ENCODE measurements around the gene GSTCD.
"Not testable (repeated sequence)": the region's sequence is repeated elsewhere in the genome, so short reads cannot be mapped to it uniquely, and the experiment has no call there.

The GSTCD gene

GRCh38 chr4:105708181-105709080 is at the start of gene GSTCD, which contains the start of gene INTS12:
GSTCD (plus strand) TSS chr4:105708784; CDS start chr4:105717614, 8,830 bp downstream.
INTS12 (minus strand) TSS chr4:105708689; CDS start chr4:105700005, 8,684 bp downstream.
- peak; percentile 77 for DNase-seq (ENCODE audit: low read depth)

DNA sequence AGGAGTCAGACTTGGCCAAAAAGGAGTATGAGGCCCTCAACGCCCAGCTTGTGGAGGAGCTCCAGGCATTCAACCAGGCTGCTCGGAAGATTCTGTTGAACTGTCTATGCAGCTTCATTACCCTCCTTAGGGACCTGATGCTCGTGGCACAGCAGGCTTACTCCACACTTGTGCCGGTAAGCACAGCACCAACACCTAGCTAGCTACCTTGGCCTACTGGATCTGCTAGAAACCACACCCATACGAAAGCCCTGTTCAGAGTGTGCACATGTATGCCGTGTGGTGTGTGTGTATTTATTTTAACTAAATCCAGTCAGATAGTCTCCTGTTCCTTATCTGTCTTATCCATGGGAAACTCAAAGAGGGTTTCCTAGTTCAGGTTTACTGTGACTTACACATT is 49.4 kb upstream of the GSTCD start:
- DNase-seq (ENCODE audit: low read depth), result no peak

GRCh38 chr4:105661028-105661427 is 47.6 kb upstream of the GSTCD start:
- no peak for DNase-seq (ENCODE audit: low read depth)

DNA sequence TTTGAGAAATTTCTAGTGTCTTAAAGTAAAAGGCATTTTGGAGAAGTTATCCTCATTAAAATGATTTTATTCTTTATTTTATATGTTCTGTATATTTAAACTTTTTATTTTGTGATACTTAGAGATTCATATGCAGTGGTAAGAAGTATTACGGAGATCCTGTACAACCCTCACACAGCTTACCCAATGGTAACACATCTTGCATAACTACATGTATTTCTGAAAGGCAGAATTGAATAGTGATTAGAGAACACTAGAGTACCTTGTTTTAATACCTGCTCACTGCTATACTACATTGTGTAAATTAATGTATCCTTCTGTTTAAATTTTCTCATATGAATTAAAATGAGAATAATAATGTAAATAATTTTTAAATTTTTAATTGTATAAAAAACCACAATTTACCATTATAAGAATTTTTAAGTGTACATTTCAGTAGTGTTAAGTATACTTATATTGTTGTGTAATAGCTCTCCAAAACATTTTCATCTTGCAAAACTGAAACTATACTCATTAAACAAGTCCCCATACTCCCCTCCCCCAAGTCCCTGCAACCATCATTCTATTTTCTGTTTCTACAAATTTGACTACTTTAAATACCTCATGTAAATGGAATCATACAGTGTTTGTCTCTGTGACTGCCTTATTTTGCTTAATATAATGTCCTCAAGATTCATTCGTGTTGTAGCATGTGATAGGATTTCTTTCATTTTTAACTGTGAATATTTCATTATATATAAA is 45.5 kb upstream of the GSTCD start:
- DNase-seq (ENCODE audit: low read depth), result no peak

DNA sequence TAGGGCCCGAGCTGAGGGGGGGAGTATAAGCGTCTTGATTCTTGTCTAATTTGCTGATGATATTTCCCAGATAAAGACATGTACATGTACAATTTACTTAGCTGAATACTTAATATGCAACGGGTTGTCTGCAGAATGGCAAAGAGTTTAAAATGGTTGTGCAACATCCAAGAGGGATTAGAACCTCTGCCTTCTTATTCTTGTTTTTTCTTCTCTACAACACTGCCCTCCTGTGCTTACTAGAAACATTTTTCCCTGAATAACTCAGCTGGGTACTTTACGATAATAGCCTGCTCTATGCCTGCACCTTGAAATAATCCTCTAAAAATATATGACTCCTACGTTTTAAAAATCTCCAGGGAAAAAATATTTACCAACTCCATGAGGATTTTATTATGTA is 41.9 kb upstream of the GSTCD start:
- no peak for DNase-seq (ENCODE audit: low read depth)

GRCh38 chr4:105670684-105671083 is 37.9 kb upstream of the GSTCD start:
- DNase-seq (ENCODE audit: low read depth), result no peak

- DNase-seq (ENCODE audit: low read depth), result no peak
These were observed 37.3 kb upstream of the GSTCD start for GRCh38 chr4:105671301-105671700.

DNA sequence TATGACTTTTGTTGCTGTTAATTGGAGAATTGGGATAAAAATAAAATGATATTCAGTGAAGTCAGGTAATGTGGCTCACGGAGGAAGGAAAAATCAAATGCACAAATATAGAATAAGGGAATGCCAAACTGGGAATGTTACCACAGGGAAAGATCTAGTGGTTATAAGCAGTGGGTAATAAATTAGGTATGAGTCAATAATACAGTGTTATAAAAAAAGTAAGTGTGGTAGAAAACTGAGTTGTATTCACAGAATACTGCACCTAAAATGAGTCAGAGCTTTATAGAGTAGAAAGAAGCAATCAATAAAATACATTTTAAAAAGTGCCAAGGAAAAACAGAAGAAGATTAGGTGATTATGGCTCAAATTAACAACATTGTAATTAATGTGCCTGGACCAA is 34.6 kb upstream of the GSTCD start:
- no peak for DNase-seq (ENCODE audit: low read depth)

DNA sequence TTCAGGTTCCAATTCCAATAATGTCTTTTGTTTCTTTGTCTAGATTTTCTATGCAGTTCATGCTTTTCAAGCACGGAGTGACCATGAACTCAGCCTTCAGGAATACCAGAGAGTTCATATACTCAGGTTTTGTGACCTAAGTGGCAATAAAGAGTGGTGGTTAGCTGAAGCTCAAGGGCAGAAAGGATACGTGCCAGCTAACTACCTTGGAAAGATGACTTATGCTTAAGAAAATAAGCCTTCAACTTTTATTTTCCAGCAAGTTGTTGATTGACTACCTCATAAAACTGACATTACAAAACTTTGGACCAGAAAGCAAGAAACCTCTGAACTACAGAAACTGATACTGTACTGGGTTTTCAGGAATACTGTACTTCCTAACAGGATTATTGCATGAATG is 30.9 kb upstream of the GSTCD start:
- DNase-seq (ENCODE audit: low read depth), result no peak

GRCh38 chr4:105679186-105679585 is 29.4 kb upstream of the GSTCD start:
- no peak for DNase-seq (ENCODE audit: low read depth)

GRCh38 chr4:105683038-105683437 is 25.5 kb upstream of the GSTCD start:
- DNase-seq (ENCODE audit: low read depth), result no peak

DNA sequence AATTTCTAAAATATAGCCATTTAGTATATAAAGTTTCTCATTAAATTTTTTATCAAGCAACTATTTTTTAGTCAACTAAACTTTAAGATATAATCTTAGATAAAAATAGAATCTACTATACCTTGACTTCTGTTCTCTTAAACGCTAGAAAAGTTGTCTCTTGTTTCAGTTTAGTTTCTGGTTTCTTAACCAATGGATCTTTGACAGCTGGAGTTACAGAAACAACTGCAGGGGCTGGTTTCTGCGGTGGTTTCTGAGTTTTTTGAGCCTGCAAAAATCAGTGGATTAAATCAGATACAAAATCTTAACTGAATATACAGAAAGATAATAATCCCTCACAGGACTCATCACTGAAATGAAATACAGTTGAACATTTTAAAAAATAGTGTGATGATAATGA is 22.0 kb upstream of the GSTCD start:
- no peak for DNase-seq (ENCODE audit: low read depth)

- not testable (repeated sequence) for DNase-seq (ENCODE audit: low read depth)
These were observed 13.8 kb upstream of the GSTCD start for GRCh38 chr4:105694812-105695211.

DNA sequence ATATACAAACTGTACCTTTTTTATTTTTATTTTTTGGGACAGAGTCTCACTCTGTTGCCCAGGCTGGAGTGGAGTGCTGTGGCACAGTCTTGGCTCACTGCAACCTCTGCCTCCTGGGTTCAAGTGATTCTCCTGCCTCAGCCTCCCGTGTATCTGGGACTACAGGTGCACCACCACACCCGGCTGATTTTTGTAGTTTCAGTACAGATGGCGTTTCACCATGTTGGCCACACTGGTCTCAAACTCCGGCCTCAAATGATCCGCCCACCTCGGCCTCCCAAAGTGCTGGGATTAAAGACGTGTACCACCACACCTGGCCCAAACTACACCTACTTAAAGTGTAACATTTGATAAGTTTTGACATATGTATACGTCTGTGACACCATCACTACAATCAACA is 12.8 kb upstream of the GSTCD start:
- not testable (repeated sequence) for DNase-seq (ENCODE audit: low read depth)

DNA sequence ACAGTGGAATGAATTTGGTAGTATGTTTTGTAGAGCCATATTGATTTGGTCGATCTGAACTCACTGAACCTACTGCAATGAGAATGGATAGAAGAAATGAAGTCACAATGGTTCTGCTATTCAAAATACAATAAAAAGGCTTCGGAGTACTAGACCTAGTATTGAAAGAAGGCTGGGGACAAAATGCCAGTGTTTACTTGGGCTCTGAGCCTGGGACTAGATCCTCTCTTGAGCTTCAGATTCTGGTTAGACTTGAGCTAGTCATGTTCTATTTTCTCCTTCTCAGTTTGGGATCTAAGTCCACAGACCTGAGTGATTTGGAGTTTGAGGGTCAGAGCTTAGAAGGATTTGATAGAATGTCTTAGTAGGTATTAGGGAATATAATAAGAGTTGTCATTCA is 10.0 kb upstream of the GSTCD start:
- DNase-seq (ENCODE audit: low read depth), result no peak

GRCh38 chr4:105707782-105708180 is 803 bp upstream of the GSTCD start:
- no peak for DNase-seq (ENCODE audit: low read depth)

DNA sequence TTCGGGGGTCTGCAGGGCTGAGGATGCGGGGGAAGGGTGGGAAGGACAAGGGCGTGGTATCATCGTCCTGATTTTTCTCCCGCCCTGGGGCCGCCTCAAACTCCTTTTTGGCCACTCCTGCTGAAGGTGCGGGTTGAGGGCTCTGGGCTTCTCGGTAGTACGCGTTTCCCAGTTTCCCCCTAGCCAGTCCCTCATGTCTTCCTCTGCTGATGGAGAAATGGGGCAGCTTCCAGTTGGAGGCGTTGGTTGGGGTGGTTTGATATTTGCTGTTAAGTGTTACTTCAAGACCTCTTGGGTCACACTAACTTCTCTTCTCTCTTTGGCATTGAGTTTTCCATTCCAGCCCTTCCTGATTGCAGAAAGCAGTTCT is 482 bp downstream of the GSTCD start:
- DNase-seq (ENCODE audit: low read depth), result no peak

GRCh38 chr4:105710012-105710600 is 1.5 kb downstream of the GSTCD start:
- DNase-seq (ENCODE audit: low read depth), result no peak

GRCh38 chr4:105710678-105711077 is 2.1 kb downstream of the GSTCD start:
- no peak for DNase-seq (ENCODE audit: low read depth)

- DNase-seq (ENCODE audit: low read depth), result no peak
These were observed 4.2 kb downstream of the GSTCD start for GRCh38 chr4:105712766-105713165.

GRCh38 chr4:105714071-105714521 is 5.5 kb downstream of the GSTCD start:
- no peak for DNase-seq (ENCODE audit: low read depth)

GRCh38 chr4:105714932-105715331 is 6.3 kb downstream of the GSTCD start:
- DNase-seq (ENCODE audit: low read depth), result no peak
